ENCODE measurements around the gene SAMD1.
A peak's percentile ranks its signal among the peaks of the same experiment; 100 is the strongest.
"Not testable (repeated sequence)": the region's sequence is repeated elsewhere in the genome, so short reads cannot be mapped to it uniquely, and the experiment has no call there.

SAMD1 gene

DNA sequence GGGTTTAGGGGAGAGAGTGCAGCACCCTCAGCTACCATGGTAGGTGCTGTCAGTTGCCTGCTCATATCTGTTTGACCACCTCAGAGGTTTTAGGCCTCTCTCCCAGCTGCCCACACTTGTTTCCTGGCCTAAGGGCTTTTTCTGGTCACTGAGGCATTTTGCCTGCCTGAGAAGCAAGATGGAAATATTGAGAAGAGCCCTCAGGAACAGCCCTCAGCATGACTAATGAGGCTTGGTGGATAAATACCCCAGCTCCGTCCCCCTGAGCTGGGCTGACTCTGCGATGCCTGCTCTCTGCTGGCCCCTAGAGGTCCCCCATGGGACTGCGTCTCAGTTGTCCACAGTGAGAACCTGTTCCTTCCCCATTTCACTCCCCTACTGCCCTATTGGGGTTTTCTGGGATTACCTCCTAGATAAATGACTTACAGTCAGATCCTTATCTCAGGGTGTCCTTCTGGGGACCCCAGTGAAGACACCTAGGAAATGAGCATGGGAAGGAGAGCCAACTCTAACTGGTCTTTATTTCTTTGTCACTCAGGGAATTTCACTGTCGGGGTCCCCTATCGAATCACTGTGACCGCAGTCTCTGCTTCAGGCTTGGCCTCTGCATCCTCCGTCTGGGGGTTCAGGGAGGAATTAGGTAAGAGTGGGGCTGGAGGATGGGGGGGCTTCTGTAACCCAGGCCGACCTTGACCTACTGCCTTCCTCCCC is 42.0 kb downstream of the SAMD1 start:
- peak; percentile 73 to 76 for DNase-seq
- Mint-ChIP-seq H3K4me3 (no peak overlapping the region), H3K27ac (no peak overlapping the region), H3K9me3 (peaks cover 0 to 13% of the 10 kb centered on the region in 2 donors), H3K27me3 (no peaks in the 10 kb centered on the region), H3K4me1 (peaks cover 25% of the 10 kb centered on the region)
- ATAC-seq, result peak; percentile 79

DNA sequence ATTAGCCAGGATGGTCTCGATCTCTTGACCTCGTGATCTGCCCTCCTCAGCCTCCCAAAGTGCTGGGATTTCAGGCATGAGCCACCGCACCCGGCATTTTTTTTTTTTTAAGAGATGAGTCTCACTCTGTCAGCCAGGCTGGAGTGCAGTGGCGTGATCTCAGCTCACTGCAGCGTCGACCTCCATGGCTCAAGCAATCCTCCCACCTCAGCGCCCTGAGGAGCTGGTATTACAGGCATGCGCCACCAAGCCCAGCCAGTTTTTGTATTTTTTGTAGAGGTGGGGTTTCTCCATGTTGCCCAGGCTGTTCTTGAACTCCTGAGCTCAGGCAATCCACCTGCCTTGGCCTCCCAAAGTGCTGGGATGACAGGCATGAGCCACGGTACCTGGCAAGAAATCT is 42.7 kb downstream of the SAMD1 start:
- peaks cover 25% of the 10 kb centered on the region for H3K4me1 Mint-ChIP-seq
- not testable (repeated sequence) for DNase-seq, H3K27me3 Mint-ChIP-seq, ATAC-seq, H3K27ac Mint-ChIP-seq, H3K4me3 Mint-ChIP-seq
- H3K9me3 Mint-ChIP-seq, result peaks cover 0 to 13% of the 10 kb centered on the region in 2 donors

DNA sequence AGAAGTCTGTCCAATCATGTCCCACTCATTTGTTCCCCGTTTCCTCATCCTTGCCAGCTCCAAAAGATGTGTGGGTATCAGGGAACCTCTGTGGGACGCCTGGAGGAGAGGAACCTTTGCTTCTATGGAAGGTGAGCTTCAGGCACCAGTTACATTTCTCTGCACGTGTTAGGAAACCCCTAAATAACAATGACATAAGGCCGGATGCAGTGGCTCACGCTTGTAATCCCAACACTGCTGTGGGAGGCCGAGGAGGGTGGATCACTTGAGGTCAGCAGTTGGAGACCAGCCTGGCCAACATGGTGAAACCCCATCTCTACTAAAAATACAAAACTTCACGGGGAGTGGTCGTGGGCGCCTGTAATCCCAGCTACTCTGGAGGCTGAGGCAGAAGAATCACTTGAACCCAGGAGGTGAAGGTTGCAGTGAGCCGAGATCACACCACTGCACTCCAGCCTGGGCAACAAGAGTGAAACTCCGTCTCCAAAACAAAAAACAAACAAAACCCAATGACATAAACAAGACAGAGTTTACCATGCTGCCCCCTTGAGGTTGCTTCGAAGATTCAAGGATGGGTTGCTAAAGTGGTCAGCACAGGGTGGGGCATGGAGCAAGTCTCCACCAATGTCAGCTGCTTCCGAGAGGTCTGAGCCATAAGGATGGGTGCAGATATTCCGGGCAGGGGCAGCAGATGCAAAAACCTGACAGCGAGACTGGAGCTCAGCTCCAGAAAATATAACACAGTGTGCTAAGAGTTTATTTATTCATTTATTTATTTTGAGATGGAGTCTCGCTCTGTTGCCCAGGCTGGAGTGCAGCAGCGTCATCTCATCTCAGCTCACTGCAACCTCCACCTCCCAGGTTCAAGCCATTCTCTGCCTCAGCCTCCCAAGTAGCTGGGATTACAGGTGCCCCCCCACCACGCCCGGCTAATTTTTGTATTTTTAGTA is 47.6 kb downstream of the SAMD1 start:
- DNase-seq (peak in 1 of 2 donors; percentile 39), ATAC-seq (peak; percentile 64)
- not testable (repeated sequence) for H3K9me3 Mint-ChIP-seq, H3K4me3 Mint-ChIP-seq, H3K27me3 Mint-ChIP-seq
- H3K4me1 Mint-ChIP-seq, result peaks cover 17% of the 10 kb centered on the region
- peak overlapping the region in 1 of 2 donors; percentile 86 for H3K27ac Mint-ChIP-seq

DNA sequence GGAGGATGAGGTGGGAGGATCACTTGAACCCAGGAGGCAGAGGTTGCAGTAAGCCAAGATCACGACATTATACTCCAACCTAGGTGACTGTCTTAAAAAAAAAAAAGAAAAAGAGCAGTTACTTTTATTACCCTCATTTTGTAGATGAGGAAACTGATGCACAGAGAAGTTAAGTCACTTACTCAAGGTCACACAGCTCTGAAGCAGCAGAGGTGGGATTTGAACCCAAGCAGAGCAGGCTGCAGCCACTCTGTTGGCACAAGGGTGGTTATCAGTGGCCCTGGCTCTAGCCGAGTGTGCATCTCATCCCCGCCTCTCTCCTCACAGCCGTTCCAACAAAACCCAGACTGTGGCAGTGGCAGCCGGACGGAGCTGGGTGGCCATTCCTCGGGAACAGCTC is 51.4 kb downstream of the SAMD1 start:
- peaks cover 22% of the 10 kb centered on the region for H3K4me1 Mint-ChIP-seq
- no peaks in the 10 kb centered on the region for H3K27me3 Mint-ChIP-seq
- H3K27ac Mint-ChIP-seq, result peak overlapping the region in 1 of 2 donors; percentile 69
- no peaks in the 10 kb centered on the region for H3K9me3 Mint-ChIP-seq
- no peak for DNase-seq
- ATAC-seq, result no peak
- no peak overlapping the region for H3K4me3 Mint-ChIP-seq
